HG03575 (cell line): ENCODE measurements around the gene SLC25A24.
"Not testable (repeated sequence)": the region's sequence is repeated elsewhere in the genome, so short reads cannot be mapped to it uniquely, and the experiment has no call there.

Experiments used
- ATAC-seq: cut with Tn5 transposase; IDR thresholded peaks from one replicate; pipeline ENCODE4 v1.9.1; 2021; ENCODE audit not compliant: unreplicated experiment, insufficient number of reproducible peaks, low FRiP score; ENCODE audit errors: extremely low read depth

The SLC25A24 gene

GRCh38 chr1:108142773-108143394, 57.3 kb downstream of the SLC25A24 start:
- no peak for ATAC-seq

GRCh38 chr1:108142258-108142657, 57.9 kb downstream of the SLC25A24 start:
- ATAC-seq: no peak

GRCh38 chr1:108141621-108142020, 58.5 kb downstream of the SLC25A24 start:
- ATAC-seq: no peak

- no peak for ATAC-seq
Measured at GRCh38 chr1:108140936-108141335, 59.2 kb downstream of the SLC25A24 start.

- ATAC-seq: no peak
Measured at GRCh38 chr1:108140177-108140576, 60.0 kb downstream of the SLC25A24 start.

- ATAC-seq: not testable (repeated sequence)
Measured at GRCh38 chr1:108139555-108139954, 60.6 kb downstream of the SLC25A24 start.

GRCh38 chr1:108133148-108133547, 67.0 kb downstream of the SLC25A24 start:
- not testable (repeated sequence) for ATAC-seq

GRCh38 chr1:108132367-108132766, 67.8 kb downstream of the SLC25A24 start:
- not testable (repeated sequence) for ATAC-seq

GRCh38 chr1:108131281-108131680, 68.9 kb downstream of the SLC25A24 start:
- ATAC-seq: not testable (repeated sequence)

- ATAC-seq: no peak
Measured at GRCh38 chr1:108130794-108131193, 69.3 kb downstream of the SLC25A24 start.

- no peak for ATAC-seq
Measured at GRCh38 chr1:108129999-108130398, 70.1 kb downstream of the SLC25A24 start.

- ATAC-seq: no peak
Measured at GRCh38 chr1:108125312-108126138, 74.6 kb downstream of the SLC25A24 start.

- ATAC-seq: no peak
Measured at GRCh38 chr1:108124622-108125311, 75.4 kb downstream of the SLC25A24 start.

GRCh38 chr1:108124023-108124422, 76.1 kb downstream of the SLC25A24 start:
- no peak for ATAC-seq

- ATAC-seq: no peak
Measured at GRCh38 chr1:108121358-108122143, 78.6 kb downstream of the SLC25A24 start.

GRCh38 chr1:108120163-108120562, 80.0 kb downstream of the SLC25A24 start:
- no peak for ATAC-seq

- no peak for ATAC-seq
Measured at GRCh38 chr1:108119500-108119899, 80.6 kb downstream of the SLC25A24 start.

- no peak for ATAC-seq
Measured at GRCh38 chr1:108117945-108118902, 81.9 kb downstream of the SLC25A24 start.
